ENCODE data around the gene NAPEPLD. TPM values are rescaled to one million over a fixed set of nuclear protein-coding genes. Genes with fewer than 3 reads are reported as not detected.

Gene NAPEPLD
- total and polyA plus RNA-seq, 2 of the 8 experiments (the other 6 are each of a cell fraction or from before 2014, with no cell fraction given), result 4.2 to 9.9 TPM

DNA sequence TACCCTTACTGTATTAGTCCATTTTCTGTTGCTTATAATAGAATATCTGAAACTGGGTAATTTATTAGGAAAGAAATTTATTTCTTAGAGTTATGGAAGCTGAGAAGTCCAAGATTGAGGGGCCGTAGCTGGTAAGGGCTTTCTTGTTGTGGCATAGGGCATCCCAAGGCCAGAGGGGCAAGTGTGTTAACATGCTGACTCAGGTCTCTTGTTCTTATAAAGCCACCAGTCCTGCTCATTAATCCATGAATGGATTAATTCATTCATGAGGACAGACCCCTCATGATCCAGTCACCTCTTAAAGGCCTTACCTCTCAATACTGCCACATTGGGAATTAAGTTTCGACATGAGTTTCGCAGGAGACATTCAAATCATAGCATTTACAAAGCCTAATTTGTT lies 71.6 kb downstream of the NAPEPLD start:
- no peaks in the 10 kb centered on the region for H4K20me1 ChIP-seq (replicated peaks in 1 of 2; ENCODE audit: control insufficient read depth in 1 of 2, insufficient read depth in 2 of 2, low read length in 2 of 2)
- H4K8ac ChIP-seq (ENCODE audit: extremely low read depth, insufficient read depth, low read length), result no peak overlapping the region
- H3K79me2 ChIP-seq (ENCODE audit: control insufficient read depth in 1 of 2, insufficient read depth in 2 of 2, low read length in 2 of 2), result peaks cover 0 to 39% of the 10 kb centered on the region in 2 experiments; a peak in 2 of 4 replicates
- no peak overlapping the region for H2AK5ac ChIP-seq (ENCODE audit: low read depth, low read length)
- no peak overlapping the region for H3K14ac ChIP-seq (ENCODE audit: insufficient read length)
- no peak overlapping the region for H3K9ac ChIP-seq (replicated peaks in 1 of 4; ENCODE audit: extremely low read depth in 1 of 4, low read depth in 3 of 4, low read length in 3 of 4)
- no peak overlapping the region for H3K56ac ChIP-seq (replicated peaks; ENCODE audit: insufficient read length, low read depth, low read length)
- H2BK15ac ChIP-seq (ENCODE audit: low read length), result no peak overlapping the region
- ChIA-PET POLR2A (ENCODE audit: partially characterized antibody) (interaction anchor here (0.8 kb wide), 1 partner anchor 15 kb away, joined by 3 read pairs; no protein-coding TSS in a partner anchor), CTCF (ENCODE audit: partially characterized antibody) (interaction anchor here (0.7 to 0.9 kb wide), 2 partner anchors 15 to 610 kb away, joined by 3 to 4 read pairs; no protein-coding TSS in a partner anchor)
- WGBS, 2 experiments (ENCODE audit: extremely low coverage in 1 of 2, insufficient coverage in 1 of 2, insufficient read length in 1 of 2, insufficient replicate concordance in 2 of 2, low coverage in 1 of 2, low lambda C conversion rate in 2 of 2, missing lambda C conversion rate in 1 of 2), result 98% methylated on average over 3 of the region's 3 CpGs; no CpG with 5 or more reads in 1 of the 2 experiments
- no peak for TF ChIP-seq SIX5 (IDR thresholded peaks at IDR 0.05; ENCODE audit: low read depth, low read length)
- no peak for TF ChIP-seq SIN3A (conservative IDR thresholded peaks at IDR 0.05 in 1 of 2, IDR thresholded peaks at IDR 0.05 in 1 of 2; ENCODE audit: low read depth in 1 of 2, low read length in 2 of 2)
- TF ChIP-seq SP4 (IDR thresholded peaks at IDR 0.05; ENCODE audit: low read length), result no peak
- TF ChIP-seq, protein P1, sequence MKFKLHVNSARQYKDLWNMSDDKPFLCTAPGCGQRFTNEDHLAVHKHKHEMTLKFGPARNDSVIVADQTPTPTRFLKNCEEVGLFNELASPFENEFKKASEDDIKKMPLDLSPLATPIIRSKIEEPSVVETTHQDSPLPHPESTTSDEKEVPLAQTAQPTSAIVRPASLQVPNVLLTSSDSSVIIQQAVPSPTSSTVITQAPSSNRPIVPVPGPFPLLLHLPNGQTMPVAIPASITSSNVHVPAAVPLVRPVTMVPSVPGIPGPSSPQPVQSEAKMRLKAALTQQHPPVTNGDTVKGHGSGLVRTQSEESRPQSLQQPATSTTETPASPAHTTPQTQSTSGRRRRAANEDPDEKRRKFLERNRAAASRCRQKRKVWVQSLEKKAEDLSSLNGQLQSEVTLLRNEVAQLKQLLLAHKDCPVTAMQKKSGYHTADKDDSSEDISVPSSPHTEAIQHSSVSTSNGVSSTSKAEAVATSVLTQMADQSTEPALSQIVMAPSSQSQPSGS (IDR thresholded peaks at IDR 0.05; ENCODE audit: low read length), result no peak
- no peak for TF ChIP-seq RBBP5 (IDR thresholded peaks at IDR 0.05; ENCODE audit: borderline replicate concordance, low read depth, low read length)
- no peak for TF ChIP-seq TEAD4 (IDR thresholded peaks at IDR 0.05; ENCODE audit: low read depth, low read length)
- no peak for TF ChIP-seq MAFK (IDR thresholded peaks at IDR 0.05; ENCODE audit: low read depth, low read length)
- TF ChIP-seq, protein P2, sequence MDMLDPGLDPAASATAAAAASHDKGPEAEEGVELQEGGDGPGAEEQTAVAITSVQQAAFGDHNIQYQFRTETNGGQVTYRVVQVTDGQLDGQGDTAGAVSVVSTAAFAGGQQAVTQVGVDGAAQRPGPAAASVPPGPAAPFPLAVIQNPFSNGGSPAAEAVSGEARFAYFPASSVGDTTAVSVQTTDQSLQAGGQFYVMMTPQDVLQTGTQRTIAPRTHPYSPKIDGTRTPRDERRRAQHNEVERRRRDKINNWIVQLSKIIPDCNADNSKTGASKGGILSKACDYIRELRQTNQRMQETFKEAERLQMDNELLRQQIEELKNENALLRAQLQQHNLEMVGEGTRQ (IDR thresholded peaks at IDR 0.05; ENCODE audit: low read length), result no peak
- TF ChIP-seq TAF7 (optimal IDR thresholded peaks at IDR 0.05; ENCODE audit: borderline replicate concordance, low read depth, low read length), result no peak
- TF ChIP-seq SP2 (IDR thresholded peaks at IDR 0.05; ENCODE audit: low read length), result no peak
- no peaks in the 10 kb centered on the region for H3K27me3 ChIP-seq (replicated peaks in 1 of 4; ENCODE audit: control insufficient read depth in 3 of 4, extremely low read depth in 1 of 4, insufficient read depth in 3 of 4, low read length in 3 of 4)
- H3K4me2 ChIP-seq (ENCODE audit: insufficient read depth in 1 of 2, low read depth in 2 of 2, low read length in 2 of 2), result no peak overlapping the region
- no peak overlapping the region for H2BK120ac ChIP-seq (replicated peaks; ENCODE audit: low read depth, low read length)
- DNase-seq (ENCODE audit: low read depth in 1 of 2, low spot score in 2 of 2) (no peak), FAIRE-seq (no peak)
- H2BK20ac ChIP-seq (ENCODE audit: low read length), result no peak overlapping the region
- H3K9me3 ChIP-seq (ENCODE audit: insufficient read depth in 2 of 2, low read depth in 1 of 2, low read length in 1 of 2), result no peaks in the 10 kb centered on the region
- H2BK5ac ChIP-seq (ENCODE audit: low read depth, low read length), result no peak overlapping the region
- no peak overlapping the region for H3K23ac ChIP-seq (ENCODE audit: insufficient read length)
- H2AFZ ChIP-seq (ENCODE audit: low read length), result no peak overlapping the region
- peaks cover 10% of the 10 kb centered on the region for H3K23me2 ChIP-seq (ENCODE audit: low read depth, low read length)
- H3K79me1 ChIP-seq (ENCODE audit: low read depth, low read length), result no peaks in the 10 kb centered on the region; the same call in 1 of the 2 replicates
- H3K4me1 ChIP-seq (replicated peaks in 1 of 4; ENCODE audit: control insufficient read depth in 3 of 4, insufficient read depth in 4 of 4, low read length in 3 of 4), result peaks cover 0 to 3% (median 1%) of the 10 kb centered on the region in 4 experiments; a peak in 2 of 7 replicates
- no peak overlapping the region for H3K4ac ChIP-seq (replicated peaks; ENCODE audit: insufficient read length, low read depth, low read length)
- no peaks in the 10 kb centered on the region; a peak in 1 of 8 replicates for H3K36me3 ChIP-seq (ENCODE audit: control insufficient read depth in 2 of 4, insufficient read depth in 4 of 4, low read length in 3 of 4)
- no peak overlapping the region for H3K4me3 ChIP-seq (ENCODE audit: extremely low read depth in 1 of 4, insufficient read depth in 2 of 4, low read depth in 3 of 4, low read length in 4 of 4)
- H3K27ac ChIP-seq (ENCODE audit: low read depth, low read length), result no peak overlapping the region
- no peak overlapping the region for H3K18ac ChIP-seq (ENCODE audit: extremely low read depth, low read length)
- H4K91ac ChIP-seq (replicated peaks; ENCODE audit: insufficient read length, low read length), result no peak overlapping the region
- no peak overlapping the region for H2BK12ac ChIP-seq (ENCODE audit: low read depth, low read length)
- H4K5ac ChIP-seq (ENCODE audit: insufficient read length, low read depth, low read length), result no peak overlapping the region

Measured in H1 (cell line).